ENCODE data around the gene HSPA12B. TPM values are rescaled to one million over a fixed set of nuclear protein-coding genes. Genes with fewer than 3 reads are reported as not detected.

Gene HSPA12B
- total and polyA plus RNA-seq, 2 of the 13 experiments (the other 11 are each of a cell fraction or from before 2014, with no cell fraction given), result 0.01 TPM; not detected in 1

DNA sequence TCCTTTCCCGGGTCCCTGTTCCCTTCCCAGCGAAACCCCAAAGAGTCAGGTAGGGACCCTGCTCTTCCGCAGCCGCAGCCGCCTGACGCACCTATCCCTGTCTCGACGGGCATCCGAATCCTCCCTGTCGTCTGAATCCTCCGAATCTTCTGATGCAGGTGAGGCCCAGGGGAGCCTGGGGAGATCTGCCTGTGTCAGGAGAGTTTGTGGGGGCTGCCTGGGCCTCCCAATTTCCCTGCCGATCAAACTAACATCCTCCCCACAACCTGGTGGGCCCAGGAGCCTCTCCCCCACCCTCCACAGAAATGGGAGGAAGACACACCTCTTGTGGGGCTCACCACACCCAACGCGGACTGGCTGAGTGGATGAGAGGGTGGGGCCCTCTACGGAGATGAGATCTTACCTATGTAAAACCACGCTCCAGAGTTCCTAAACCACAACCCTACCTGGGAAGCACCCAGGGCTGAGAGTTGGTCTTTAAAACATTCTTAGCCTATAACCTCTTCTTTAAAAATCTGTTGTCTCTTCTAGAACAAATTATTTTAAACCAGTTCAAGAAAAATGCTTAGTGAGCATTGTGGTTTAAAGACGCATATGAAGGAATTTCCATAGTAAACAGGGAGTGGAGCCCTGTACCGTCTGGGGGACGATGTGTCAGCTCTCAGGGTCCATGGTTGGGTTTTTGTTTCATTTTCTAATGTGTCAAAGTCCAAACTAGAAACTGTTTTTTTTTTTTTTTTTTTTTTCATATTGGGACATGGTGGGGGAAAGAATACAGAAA, 65.3 kb downstream of the HSPA12B start (continued):
- TF ChIP-seq ZSCAN21 (CRISPR knock-in tag; IDR thresholded peaks at IDR 0.05; ENCODE audit: borderline replicate concordance) (no peak), RBM22 (optimal IDR thresholded peaks at IDR 0.05; ENCODE audit: low read length) (no peak), ATM (IDR thresholded peaks at IDR 0.05; ENCODE audit: borderline replicate concordance) (no peak), POLR2AphosphoS5 (IDR thresholded peaks at IDR 0.05; ENCODE audit: low read depth, low read length) (0 out of 2 replicates have a peak, but pooled peaks have one; percentile 29), ZNF143 (CRISPR knock-in tag; IDR thresholded peaks at IDR 0.05) (no peak; the same call in 1 of the 2 replicates), ISX (CRISPR knock-in tag; conservative IDR thresholded peaks at IDR 0.05) (no peak), SIX4 (CRISPR knock-in tag; IDR thresholded peaks at IDR 0.05) (no peak), ZNF20 (CRISPR knock-in tag; IDR thresholded peaks at IDR 0.05) (no peak), GTF3A (CRISPR knock-in tag; conservative IDR thresholded peaks at IDR 0.05) (no peak), ZFP37 (CRISPR knock-in tag; IDR thresholded peaks at IDR 0.05; ENCODE audit: borderline replicate concordance) (no peak), STAT5B (CRISPR knock-in tag; IDR thresholded peaks at IDR 0.05) (no peak), KAT2B (IDR thresholded peaks at IDR 0.05; ENCODE audit: borderline replicate concordance, low read depth, low read length) (no peak), MAFG (CRISPR knock-in tag; IDR thresholded peaks at IDR 0.05) (no peak), U2AF2 (IDR thresholded peaks at IDR 0.05; ENCODE audit: low read depth, low read length) (no peak), MAZ (IDR thresholded peaks at IDR 0.05; ENCODE audit: borderline replicate concordance, low read depth, low read length) (no peak), MAZ (CRISPR knock-in tag; IDR thresholded peaks at IDR 0.05; ENCODE audit: low read depth) (no peak), ZNF282 (IDR thresholded peaks at IDR 0.05; ENCODE audit: partially characterized antibody) (no peak), SKI (IDR thresholded peaks at IDR 0.05; ENCODE audit: partially characterized antibody) (no peak), ZNF569 (CRISPR knock-in tag; IDR thresholded peaks at IDR 0.05; ENCODE audit: borderline replicate concordance) (no peak), HNF4G (IDR thresholded peaks at IDR 0.05; ENCODE audit: borderline replicate concordance, low read depth, low read length) (peak; percentile 73), HNF4G (CRISPR knock-in tag; IDR thresholded peaks at IDR 0.05; ENCODE audit: borderline replicate concordance, low read depth) (no peak; the same call in 1 of the 2 replicates)
- TF ChIP-seq, protein P1, sequence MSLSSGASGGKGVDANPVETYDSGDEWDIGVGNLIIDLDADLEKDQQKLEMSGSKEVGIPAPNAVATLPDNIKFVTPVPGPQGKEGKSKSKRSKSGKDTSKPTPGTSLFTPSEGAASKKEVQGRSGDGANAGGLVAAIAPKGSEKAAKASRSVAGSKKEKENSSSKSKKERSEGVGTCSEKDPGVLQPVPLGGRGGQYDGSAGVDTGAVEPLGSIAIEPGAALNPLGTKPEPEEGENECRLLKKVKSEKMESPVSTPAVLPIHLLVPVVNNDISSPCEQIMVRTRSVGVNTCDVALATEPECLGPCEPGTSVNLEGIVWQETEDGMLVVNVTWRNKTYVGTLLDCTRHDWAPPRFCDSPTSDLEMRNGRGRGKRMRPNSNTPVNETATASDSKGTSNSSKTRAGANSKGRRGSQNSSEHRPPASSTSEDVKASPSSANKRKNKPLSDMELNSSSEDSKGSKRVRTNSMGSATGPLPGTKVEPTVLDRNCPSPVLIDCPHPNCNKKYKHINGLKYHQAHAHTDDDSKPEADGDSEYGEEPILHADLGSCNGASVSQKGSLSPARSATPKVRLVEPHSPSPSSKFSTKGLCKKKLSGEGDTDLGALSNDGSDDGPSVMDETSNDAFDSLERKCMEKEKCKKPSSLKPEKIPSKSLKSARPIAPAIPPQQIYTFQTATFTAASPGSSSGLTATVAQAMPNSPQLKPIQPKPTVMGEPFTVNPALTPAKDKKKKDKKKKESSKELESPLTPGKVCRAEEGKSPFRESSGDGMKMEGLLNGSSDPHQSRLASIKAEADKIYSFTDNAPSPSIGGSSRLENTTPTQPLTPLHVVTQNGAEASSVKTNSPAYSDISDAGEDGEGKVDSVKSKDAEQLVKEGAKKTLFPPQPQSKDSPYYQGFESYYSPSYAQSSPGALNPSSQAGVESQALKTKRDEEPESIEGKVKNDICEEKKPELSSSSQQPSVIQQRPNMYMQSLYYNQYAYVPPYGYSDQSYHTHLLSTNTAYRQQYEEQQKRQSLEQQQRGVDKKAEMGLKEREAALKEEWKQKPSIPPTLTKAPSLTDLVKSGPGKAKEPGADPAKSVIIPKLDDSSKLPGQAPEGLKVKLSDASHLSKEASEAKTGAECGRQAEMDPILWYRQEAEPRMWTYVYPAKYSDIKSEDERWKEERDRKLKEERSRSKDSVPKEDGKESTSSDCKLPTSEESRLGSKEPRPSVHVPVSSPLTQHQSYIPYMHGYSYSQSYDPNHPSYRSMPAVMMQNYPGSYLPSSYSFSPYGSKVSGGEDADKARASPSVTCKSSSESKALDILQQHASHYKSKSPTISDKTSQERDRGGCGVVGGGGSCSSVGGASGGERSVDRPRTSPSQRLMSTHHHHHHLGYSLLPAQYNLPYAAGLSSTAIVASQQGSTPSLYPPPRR (CRISPR knock-in tag; IDR thresholded peaks at IDR 0.05; ENCODE audit: borderline replicate concordance), result no peak
- TF ChIP-seq, protein P2, sequence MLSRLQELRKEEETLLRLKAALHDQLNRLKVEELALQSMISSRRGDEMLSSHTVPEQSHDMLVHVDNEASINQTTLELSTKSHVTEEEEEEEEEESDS (CRISPR knock-in tag; IDR thresholded peaks at IDR 0.05; ENCODE audit: borderline replicate concordance), result no peak
- TF ChIP-seq, protein P3, sequence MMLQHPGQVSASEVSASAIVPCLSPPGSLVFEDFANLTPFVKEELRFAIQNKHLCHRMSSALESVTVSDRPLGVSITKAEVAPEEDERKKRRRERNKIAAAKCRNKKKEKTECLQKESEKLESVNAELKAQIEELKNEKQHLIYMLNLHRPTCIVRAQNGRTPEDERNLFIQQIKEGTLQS (CRISPR knock-in tag; IDR thresholded peaks at IDR 0.05), result peak; percentile 23; the same call in 1 of the 2 replicates
- TF ChIP-seq, protein P4, sequence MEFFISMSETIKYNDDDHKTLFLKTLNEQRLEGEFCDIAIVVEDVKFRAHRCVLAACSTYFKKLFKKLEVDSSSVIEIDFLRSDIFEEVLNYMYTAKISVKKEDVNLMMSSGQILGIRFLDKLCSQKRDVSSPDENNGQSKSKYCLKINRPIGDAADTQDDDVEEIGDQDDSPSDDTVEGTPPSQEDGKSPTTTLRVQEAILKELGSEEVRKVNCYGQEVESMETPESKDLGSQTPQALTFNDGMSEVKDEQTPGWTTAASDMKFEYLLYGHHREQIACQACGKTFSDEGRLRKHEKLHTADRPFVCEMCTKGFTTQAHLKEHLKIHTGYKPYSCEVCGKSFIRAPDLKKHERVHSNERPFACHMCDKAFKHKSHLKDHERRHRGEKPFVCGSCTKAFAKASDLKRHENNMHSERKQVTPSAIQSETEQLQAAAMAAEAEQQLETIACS (CRISPR knock-in tag; IDR thresholded peaks at IDR 0.05), result no peak

Data from HepG2 (cell line).